IMR-90 (cell line): ENCODE data around the gene GARS1. TPM values are rescaled to one million over a fixed set of nuclear protein-coding genes. Genes with fewer than 3 reads are reported as not detected.

Source experiments
- ATAC-seq: fragments of 200-7000 bp; cut with Tn5 transposase; 2 replicates; pipeline ENCODE4 v1.9.1; 2020; ENCODE audit warnings: low read depth, mild to moderate bottlenecking, moderate library complexity
- BruUV-seq: library from RNA; stranded (reverse); fragments of 400-500 nt; replicated peaks from 2 replicates; lab custom pipeline; 2021; lab: Mats Ljungman, UMichigan
- CTCF ChIA-PET: fragments of 300-600 bp; formaldehyde crosslinking; extraction: SDS; loops from one replicate; lab custom pipeline; 2021; ENCODE audit warnings: antibody characterized with exemption; lab: Yijun Ruan, JAX
- POLR2A ChIA-PET: fragments of 300-600 bp; sonication (Branson Sonifier 250); formaldehyde crosslinking; loops from one replicate; lab custom pipeline; 2022; ENCODE audit warnings: antibody characterized with exemption; ENCODE audit not compliant: unreplicated experiment; lab: Charles Lee
- DNase-seq: peaks from one replicate; pipeline ENCODE4 v3.0.0; 2013
- H2AFZ ChIP-seq: replicated peaks from 2 replicates; pipeline ENCODE3; 2013; ENCODE audit warnings: low read length, mild to moderate bottlenecking; ENCODE audit not compliant: poor library complexity
- H2AK5ac ChIP-seq: 2 replicates; pipeline ENCODE4 v1.6.1; 2013; ENCODE audit warnings: low read depth, low read length, inconsistent platforms
- H2AK9ac ChIP-seq: replicated peaks from 2 replicates; pipeline ENCODE3; 2013; ENCODE audit warnings: mild to moderate bottlenecking, low read depth, low read length, moderate library complexity; ENCODE audit not compliant: poor library complexity
- H2BK120ac ChIP-seq: 2 replicates; pipeline ENCODE4 v1.6.1; 2013; ENCODE audit warnings: low read depth, low read length, inconsistent platforms
- H2BK15ac ChIP-seq: 3 replicates; pipeline ENCODE4 v1.6.1; 2013; ENCODE audit warnings: low read depth, low read length, inconsistent platforms
- H2BK20ac ChIP-seq: 2 replicates; pipeline ENCODE4 v1.6.1; 2013; ENCODE audit warnings: low read depth, mild to moderate bottlenecking, inconsistent platforms, low read length, moderate library complexity
- H2BK5ac ChIP-seq: 2 replicates; pipeline ENCODE4 v1.6.1; 2013; ENCODE audit warnings: mild to moderate bottlenecking, low read depth, low read length, inconsistent platforms; ENCODE audit not compliant: poor library complexity, severe bottlenecking
- H3K14ac ChIP-seq: replicated peaks from 2 replicates; pipeline ENCODE4 v1.6.1; 2013; ENCODE audit warnings: low read depth, low read length, inconsistent platforms
- H3K18ac ChIP-seq: 2 replicates; pipeline ENCODE4 v1.6.1; 2013; ENCODE audit warnings: low read depth, low read length, control low read depth
- H3K23ac ChIP-seq: 2 replicates; pipeline ENCODE4 v1.6.1; 2013; ENCODE audit warnings: low read depth, low read length, inconsistent platforms
- H3K27ac ChIP-seq: 2 replicates; pipeline ENCODE4 v1.5.1; 2013; ENCODE audit warnings: mild to moderate bottlenecking, control low read depth, low read length; ENCODE audit not compliant: insufficient read depth
- H3K27me3 ChIP-seq: 2 replicates; pipeline ENCODE4 v1.6.1; 2013; ENCODE audit warnings: low read length; ENCODE audit not compliant: control insufficient read depth, insufficient read depth
- H3K36me3 ChIP-seq: 2 replicates; pipeline ENCODE4 v1.6.1; 2013; ENCODE audit warnings: low read length, mixed read lengths; ENCODE audit not compliant: control insufficient read depth, insufficient read depth
- H3K4ac ChIP-seq: 2 replicates; pipeline ENCODE4 v1.6.1; 2013; ENCODE audit warnings: low read depth, low read length, inconsistent platforms
- H3K4me1 ChIP-seq: 2 replicates; pipeline ENCODE4 v1.6.1; 2013; ENCODE audit warnings: low read length, mixed read lengths; ENCODE audit not compliant: control insufficient read depth, insufficient read depth
- H3K4me2 ChIP-seq: 2 replicates; pipeline ENCODE4 v1.6.1; 2013; ENCODE audit warnings: low read depth, mild to moderate bottlenecking, control low read depth, low read length, moderate library complexity
- H3K4me3 ChIP-seq: 2 replicates; pipeline ENCODE4 v1.5.1; 2013; ENCODE audit warnings: low read depth, mild to moderate bottlenecking, control low read depth, low read length, moderate library complexity; ENCODE audit not compliant: insufficient read depth
- H3K56ac ChIP-seq: 2 replicates; pipeline ENCODE4 v1.6.1; 2013; ENCODE audit warnings: low read length, inconsistent platforms; ENCODE audit not compliant: insufficient read depth; ENCODE audit errors: extremely low read depth
- H3K79me1 ChIP-seq, 2 experiments: 2 replicates each; pipeline ENCODE4 v1.6.1; 2013; ENCODE audit warnings: low read length in 2 of 2, inconsistent platforms in 1 of 2, low read depth in 1 of 2
- H3K9ac ChIP-seq: 2 replicates; pipeline ENCODE4 v1.6.1; 2013; ENCODE audit warnings: low read depth, low read length, control low read depth
- H3K9me1 ChIP-seq: 2 replicates; pipeline ENCODE4 v1.6.1; 2013; ENCODE audit warnings: low read length, inconsistent platforms; ENCODE audit not compliant: insufficient read depth
- H3K9me3 ChIP-seq: 2 replicates; pipeline ENCODE4 v1.6.1; 2013; ENCODE audit warnings: low read length; ENCODE audit not compliant: control insufficient read depth, insufficient read depth
- H4K20me1 ChIP-seq: 2 replicates; pipeline ENCODE4 v1.6.1; 2013; ENCODE audit warnings: low read length, inconsistent platforms; ENCODE audit not compliant: insufficient read depth
- H4K5ac ChIP-seq: 2 replicates; pipeline ENCODE4 v1.6.1; 2013; ENCODE audit warnings: mild to moderate bottlenecking, low read depth, low read length, control low read depth
- H4K8ac ChIP-seq, 2 experiments: 2 replicates each; pipeline ENCODE4 v1.6.1; 2013; ENCODE audit warnings: low read depth in 2 of 2, low read length in 2 of 2, control low read depth in 1 of 2, inconsistent platforms in 1 of 2
- H4K91ac ChIP-seq: 2 replicates; pipeline ENCODE4 v1.6.1; 2013; ENCODE audit warnings: low read depth, low read length, inconsistent platforms; ENCODE audit not compliant: insufficient read depth
- BHLHE40 ChIP-seq: fragments of 150-350 bp; IDR thresholded peaks from 2 replicates; pipeline ENCODE4 v1.6.1; 2016; ENCODE audit warnings: mild to moderate bottlenecking, low read depth, low read length
- CEBPB ChIP-seq: IDR thresholded peaks from 2 replicates; pipeline ENCODE4 v1.6.1; 2012; ENCODE audit warnings: low read depth, low read length, improper control_type of control experiment
- CHD1 ChIP-seq: IDR thresholded peaks from 2 replicates; pipeline ENCODE4 v1.6.1; 2012; ENCODE audit warnings: low read depth, low read length, improper control_type of control experiment
- MAFK ChIP-seq: IDR thresholded peaks from 2 replicates; pipeline ENCODE4 v1.6.1; 2012; ENCODE audit warnings: low read depth, low read length, improper control_type of control experiment
- MAZ ChIP-seq: IDR thresholded peaks from 2 replicates; pipeline ENCODE4 v1.6.1; 2012; ENCODE audit warnings: low read depth, mild to moderate bottlenecking, low read length, improper control_type of control experiment, moderate library complexity, borderline replicate concordance
- NFE2L2 ChIP-seq: fragments of 150-350 bp; IDR thresholded peaks from 2 replicates; pipeline ENCODE4 v1.6.1; 2016; ENCODE audit warnings: low read depth, mild to moderate bottlenecking, low read length
- RAD21 ChIP-seq: IDR thresholded peaks from 2 replicates; pipeline ENCODE4 v1.6.1; 2012; ENCODE audit warnings: low read length, improper control_type of control experiment
- RCOR1 ChIP-seq: IDR thresholded peaks from 2 replicates; pipeline ENCODE4 v1.6.1; 2012; ENCODE audit warnings: mild to moderate bottlenecking, low read length, improper control_type of control experiment; ENCODE audit not compliant: insufficient replicate concordance
- RFX5 ChIP-seq: IDR thresholded peaks from 2 replicates; pipeline ENCODE4 v1.8.0; 2012; ENCODE audit warnings: low read depth, mild to moderate bottlenecking, low read length, moderate library complexity
- SMC3 ChIP-seq: fragments of 150-350 bp; IDR thresholded peaks from 2 replicates; pipeline ENCODE4 v1.6.1; 2016; ENCODE audit warnings: low read depth, mild to moderate bottlenecking, antibody characterized with exemption, low read length, moderate library complexity
- WGBS, 2 experiments: methylation state at CpG; one replicate each; pipeline versions ENCODE4 v1.1.5 to v1.1.7; 2013; ENCODE audit warnings: missing lambda C conversion rate in 2 of 2; ENCODE audit not compliant: insufficient read length in 1 of 2; ENCODE audit errors: extremely low coverage in 2 of 2; 5-methylcytosine and 5-hydroxymethylcytosine counted together
- dilution Hi-C: fragments of 300-500 bp; cut with HindIII; formaldehyde crosslinking; loops from one replicate; pipeline ENCODE4 v1.14.3; 2018; ENCODE audit warnings: low sequenced_read_pairs; ENCODE audit not compliant: unreplicated experiment
- in situ Hi-C: fragments of 300-500 bp; cut with MboI; formaldehyde crosslinking; loops from 3 replicates; pipeline ENCODE4 v1.14.3; 2019; ENCODE audit warnings: low sequenced_read_pairs, inconsistent platforms, mixed read lengths
- intact Hi-C: fragments of 100-400 bp; cut with micrococcal nuclease; formaldehyde crosslinking; loops from 2 replicates; pipeline ENCODE4 v1.10.0; 2022
- polyA plus RNA-seq, 3 experiments: library from polyadenylated mRNA; depleted of rRNA; stranded (reverse); fragments of >200 nt; gene quantifications; 2 replicates each; pipeline ENCODE4 v1.2.3, GENCODE V29; 2012; ENCODE audit warnings: low replicate concordance in 1 of 3
- total RNA-seq: library from RNA; depleted of rRNA; stranded (reverse); fragments of >200 nt; gene quantifications from 2 replicates; pipeline ENCODE4 v1.2.3, GENCODE V29; 2012
- TF ChIP-seq, protein P1 (sequence below): fragments of 150-350 bp; IDR thresholded peaks from 2 replicates; pipeline ENCODE4 v1.6.1; 2017; ENCODE audit warnings: mild to moderate bottlenecking, antibody characterized with exemption, low read length, low read depth
- TF ChIP-seq, protein P2 (sequence below): conservative IDR thresholded peaks from 2 replicates; pipeline ENCODE4 v1.5.1; 2012; ENCODE audit warnings: mild to moderate bottlenecking, low read depth, low read length, improper control_type of control experiment
- TF ChIP-seq, protein P3 (sequence below): fragments of 150-350 bp; IDR thresholded peaks from 2 replicates; pipeline ENCODE4 v1.6.1; 2016; ENCODE audit warnings: low read depth, mild to moderate bottlenecking, low read length, moderate library complexity, borderline replicate concordance

GARS1 gene
- total and polyA plus RNA-seq, 2 of the 4 experiments (the other 2 are of a cell fraction): 105 to 551 TPM

DNA sequence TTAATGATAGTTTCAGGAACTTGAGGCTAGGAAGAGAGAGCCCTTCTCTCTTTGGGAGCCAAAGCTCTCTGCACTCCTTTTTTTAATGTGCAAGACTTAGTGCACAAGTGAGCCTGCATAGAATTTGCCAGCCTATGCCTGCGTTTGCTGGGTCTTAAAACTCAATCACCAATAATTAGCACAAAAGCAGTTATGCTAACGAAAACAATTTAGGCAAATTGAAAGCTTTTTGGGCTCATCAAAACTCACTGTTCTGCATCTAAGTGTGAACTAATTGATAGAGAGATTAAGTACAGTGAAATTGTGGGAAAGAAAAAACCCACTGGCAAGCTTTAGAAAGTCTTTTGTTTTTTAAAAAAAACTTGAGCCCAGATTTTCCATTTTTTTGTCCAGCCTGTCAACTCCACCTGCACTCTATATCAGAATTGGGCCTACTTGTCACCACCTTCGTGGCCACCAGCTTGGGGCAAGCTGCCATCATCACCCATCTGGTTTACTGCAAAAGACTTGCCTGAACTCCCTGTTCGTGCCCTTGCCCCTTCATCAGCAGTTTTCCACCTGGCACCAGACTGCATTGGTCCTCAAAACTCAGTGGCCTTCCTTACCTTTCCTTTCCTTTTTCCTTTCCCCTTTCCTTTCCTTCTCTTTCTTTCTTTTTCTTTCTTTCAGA lies 49.7 kb downstream of the GARS1 start:
- POLR2A ChIA-PET: no interaction called here
- no peak overlapping the region for H3K56ac ChIP-seq
- H4K8ac ChIP-seq: no peak overlapping the region

More for the DNA sequence above, 49.7 kb downstream of the GARS1 start:
- H3K27me3 ChIP-seq: no peaks in the 10 kb centered on the region
- no peak overlapping the region for H4K5ac ChIP-seq
- no TSS peak for BruUV-seq
- dilution Hi-C loops: no loop called here
- 86% methylated on average over 1 of the region's 4 CpGs; no CpG with 5 or more reads in 1 of the 2 experiments for WGBS, 2 experiments
- no peak overlapping the region for H3K18ac ChIP-seq
- no peak overlapping the region for H3K9ac ChIP-seq
- CTCF ChIA-PET: no interaction called here
- no peak overlapping the region for H2BK15ac ChIP-seq
- no peak overlapping the region for H4K91ac ChIP-seq
- H3K4me2 ChIP-seq: no peak overlapping the region
- H3K79me1 ChIP-seq: peaks cover 7 to 10% of the 10 kb centered on the region in 2 experiments; a peak in 2 of 4 replicates
- ATAC-seq (no peak), DNase-seq (no peak)
- no peak overlapping the region for H2BK5ac ChIP-seq
- peaks cover 3% of the 10 kb centered on the region; the same call in 1 of the 2 replicates for H3K9me1 ChIP-seq
- intact Hi-C loops: no loop called here
- no peak overlapping the region for H2AK9ac ChIP-seq
- H4K20me1 ChIP-seq: peaks cover 11% of the 10 kb centered on the region; the same call in 1 of the 2 replicates
- H2AFZ ChIP-seq: no peak overlapping the region
- no peak overlapping the region for H3K14ac ChIP-seq
- H3K4ac ChIP-seq: no peak overlapping the region
- in situ Hi-C loops: no loop called here
- no peak overlapping the region for H3K4me3 ChIP-seq
- H3K36me3 ChIP-seq: peaks cover 3% of the 10 kb centered on the region
- TF ChIP-seq MAFK (no peak), SMC3 (no peak), CEBPB (no peak), NFE2L2 (no peak), RFX5 (no peak), MAZ (no peak), CHD1 (no peak), RAD21 (no peak), RCOR1 (no peak), BHLHE40 (no peak)
- TF ChIP-seq, protein P1, sequence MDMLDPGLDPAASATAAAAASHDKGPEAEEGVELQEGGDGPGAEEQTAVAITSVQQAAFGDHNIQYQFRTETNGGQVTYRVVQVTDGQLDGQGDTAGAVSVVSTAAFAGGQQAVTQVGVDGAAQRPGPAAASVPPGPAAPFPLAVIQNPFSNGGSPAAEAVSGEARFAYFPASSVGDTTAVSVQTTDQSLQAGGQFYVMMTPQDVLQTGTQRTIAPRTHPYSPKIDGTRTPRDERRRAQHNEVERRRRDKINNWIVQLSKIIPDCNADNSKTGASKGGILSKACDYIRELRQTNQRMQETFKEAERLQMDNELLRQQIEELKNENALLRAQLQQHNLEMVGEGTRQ: no peak
- TF ChIP-seq, protein P2, sequence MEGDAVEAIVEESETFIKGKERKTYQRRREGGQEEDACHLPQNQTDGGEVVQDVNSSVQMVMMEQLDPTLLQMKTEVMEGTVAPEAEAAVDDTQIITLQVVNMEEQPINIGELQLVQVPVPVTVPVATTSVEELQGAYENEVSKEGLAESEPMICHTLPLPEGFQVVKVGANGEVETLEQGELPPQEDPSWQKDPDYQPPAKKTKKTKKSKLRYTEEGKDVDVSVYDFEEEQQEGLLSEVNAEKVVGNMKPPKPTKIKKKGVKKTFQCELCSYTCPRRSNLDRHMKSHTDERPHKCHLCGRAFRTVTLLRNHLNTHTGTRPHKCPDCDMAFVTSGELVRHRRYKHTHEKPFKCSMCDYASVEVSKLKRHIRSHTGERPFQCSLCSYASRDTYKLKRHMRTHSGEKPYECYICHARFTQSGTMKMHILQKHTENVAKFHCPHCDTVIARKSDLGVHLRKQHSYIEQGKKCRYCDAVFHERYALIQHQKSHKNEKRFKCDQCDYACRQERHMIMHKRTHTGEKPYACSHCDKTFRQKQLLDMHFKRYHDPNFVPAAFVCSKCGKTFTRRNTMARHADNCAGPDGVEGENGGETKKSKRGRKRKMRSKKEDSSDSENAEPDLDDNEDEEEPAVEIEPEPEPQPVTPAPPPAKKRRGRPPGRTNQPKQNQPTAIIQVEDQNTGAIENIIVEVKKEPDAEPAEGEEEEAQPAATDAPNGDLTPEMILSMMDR: no peak
- TF ChIP-seq, protein P3, sequence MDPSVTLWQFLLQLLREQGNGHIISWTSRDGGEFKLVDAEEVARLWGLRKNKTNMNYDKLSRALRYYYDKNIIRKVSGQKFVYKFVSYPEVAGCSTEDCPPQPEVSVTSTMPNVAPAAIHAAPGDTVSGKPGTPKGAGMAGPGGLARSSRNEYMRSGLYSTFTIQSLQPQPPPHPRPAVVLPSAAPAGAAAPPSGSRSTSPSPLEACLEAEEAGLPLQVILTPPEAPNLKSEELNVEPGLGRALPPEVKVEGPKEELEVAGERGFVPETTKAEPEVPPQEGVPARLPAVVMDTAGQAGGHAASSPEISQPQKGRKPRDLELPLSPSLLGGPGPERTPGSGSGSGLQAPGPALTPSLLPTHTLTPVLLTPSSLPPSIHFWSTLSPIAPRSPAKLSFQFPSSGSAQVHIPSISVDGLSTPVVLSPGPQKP: no peak
- H2AK5ac ChIP-seq: no peak overlapping the region
- H3K9me3 ChIP-seq: no peaks in the 10 kb centered on the region
- no peak overlapping the region for H3K23ac ChIP-seq
- no peak overlapping the region for H3K27ac ChIP-seq
- H2BK20ac ChIP-seq: no peak overlapping the region
- no peak overlapping the region for H2BK120ac ChIP-seq
- no peaks in the 10 kb centered on the region for H3K4me1 ChIP-seq
